K562 (cell line): Measurements from ENCODE around the gene ARL5C. TPM values are rescaled to one million over a fixed set of nuclear protein-coding genes. Genes with fewer than 3 reads are reported as not detected.

Experiments
- ATAC-seq: fragments of 200-7000 bp; cut with Tn5 transposase; 3 replicates; pipeline ENCODE4 v1.9.1; 2020; ENCODE audit warnings: moderate library complexity
- BruUV-seq: library from RNA; stranded (reverse); fragments of 400-500 nt; replicated peaks from 2 replicates; lab custom pipeline; 2021; lab: Mats Ljungman, UMichigan
- CTCF ChIA-PET: fragments of 300-600 bp; formaldehyde crosslinking; extraction: SDS; loops from one replicate; lab custom pipeline; 2021; ENCODE audit warnings: low intra/inter-chr PET ratio; lab: Yijun Ruan, JAX
- POLR2A ChIA-PET: fragments of 300-600, 350-650 bp; sonication (Branson Sonifier 250); formaldehyde crosslinking; extraction: SDS; loops from one replicate; lab custom pipeline; 2021; ENCODE audit warnings: antibody characterized with exemption, inconsistent platforms; lab: Yijun Ruan, JAX
- DNase-seq, 4 experiments: peaks; one replicate each; pipeline versions ENCODE4 v3.0.0 to v3.0.0-alpha.2; 2011 to 2018; ENCODE audit warnings: low spot score in 3 of 4, mixed read lengths in 3 of 4; ENCODE audit errors: extremely low read depth in 1 of 4
- FAIRE-seq: peaks from 2 replicates; lab custom pipeline; 2011; peaks lifted over from hg19 to GRCh38; lab: Jason Lieb, UNC
- H2AFZ ChIP-seq: 2 replicates; pipeline ENCODE4 v1.6.0; 2011; ENCODE audit warnings: low read depth, low read length, control low read depth, inconsistent platforms
- H3K27ac ChIP-seq: fragments of 200-600 bp; 3 replicates; pipeline ENCODE4 v1.8.0; 2011; ENCODE audit warnings: low read depth, mild to moderate bottlenecking, control low read depth, inconsistent platforms, low read length, moderate library complexity, mixed read lengths; ENCODE audit errors: extremely low read depth
- H3K27me3 ChIP-seq, 2 experiments: fragments of 300-600 bp in 1 of 2; 2 replicates in 1 of 2; 3 replicates in 1 of 2; pipeline versions ENCODE4 v1.6.0 to v1.8.0; 2011; ENCODE audit warnings: inconsistent platforms in 2 of 2, low read length in 2 of 2, mild to moderate bottlenecking in 1 of 2, mixed read lengths in 1 of 2, moderate library complexity in 1 of 2; ENCODE audit not compliant: control insufficient read depth in 2 of 2, insufficient read depth in 2 of 2
- H3K36me3 ChIP-seq: fragments of 300-600 bp; 3 replicates; pipeline ENCODE4 v1.8.0; 2011; ENCODE audit warnings: mild to moderate bottlenecking, low read length, inconsistent platforms; ENCODE audit not compliant: control insufficient read depth, insufficient read depth
- H3K4me1 ChIP-seq, 2 experiments: fragments of 200-600 bp in 1 of 2; replicated peaks in 1 of 2; 2 replicates in 1 of 2; 3 replicates in 1 of 2; pipeline versions ENCODE4 v1.5.1 to v1.8.0; 2011; ENCODE audit warnings: inconsistent platforms in 2 of 2, low read length in 2 of 2, mild to moderate bottlenecking in 1 of 2, mixed read lengths in 1 of 2, moderate library complexity in 1 of 2; ENCODE audit not compliant: control insufficient read depth in 2 of 2, insufficient read depth in 2 of 2
- H3K4me2 ChIP-seq: 2 replicates; pipeline ENCODE4 v1.6.1; 2011; ENCODE audit warnings: low read length, control low read depth, inconsistent platforms, mixed read lengths; ENCODE audit not compliant: insufficient read depth
- H3K4me3 ChIP-seq: fragments of 200-600 bp; sonication (generic), shearing (Covaris generic); 2 replicates; pipeline ENCODE4 v1.5.1; 2016; ENCODE audit warnings: control low read depth, inconsistent platforms
- H3K79me2 ChIP-seq: fragments of 200-600 bp; 3 replicates; pipeline ENCODE4 v1.8.0; 2011; ENCODE audit warnings: low read length, inconsistent platforms; ENCODE audit not compliant: control insufficient read depth, insufficient read depth
- H3K9ac ChIP-seq, 2 experiments: 2 replicates each; pipeline versions ENCODE4 v1.6.0 to v1.6.1; 2011; ENCODE audit warnings: low read depth in 2 of 2, low read length in 2 of 2, control low read depth in 1 of 2, inconsistent platforms in 1 of 2, mild to moderate bottlenecking in 1 of 2, mixed read lengths in 1 of 2; ENCODE audit not compliant: insufficient read depth in 1 of 2
- H3K9me1 ChIP-seq: one replicate; pipeline ENCODE4 v1.6.0; 2011; ENCODE audit warnings: inconsistent platforms, mild to moderate bottlenecking, low read length, moderate library complexity; ENCODE audit not compliant: control insufficient read depth, insufficient read depth
- H3K9me3 ChIP-seq: replicated peaks from 2 replicates; pipeline ENCODE4 v1.5.1; 2011; ENCODE audit warnings: low read depth, low read length, inconsistent platforms; ENCODE audit not compliant: control insufficient read depth, insufficient read depth
- H4K20me1 ChIP-seq: replicated peaks from 2 replicates; pipeline ENCODE4 v1.6.1; 2011; ENCODE audit warnings: low read length, inconsistent platforms, mixed read lengths; ENCODE audit not compliant: control insufficient read depth, insufficient read depth
- CHD1 ChIP-seq: fragments of 200-600 bp; sonication (generic); IDR thresholded peaks from one replicate; pipeline ENCODE4 v1.6.1; 2012; ENCODE audit warnings: mild to moderate bottlenecking, moderate library complexity, low read length, inconsistent platforms
- RBFOX2 ChIP-seq: fragments of 200-400 bp; formaldehyde crosslinking; IDR thresholded peaks from 2 replicates; pipeline ENCODE4 v1.6.1; 2017; ENCODE audit warnings: low read depth, mild to moderate bottlenecking, low read length, moderate library complexity
- ZKSCAN1 ChIP-seq: fragments of 150-350 bp; IDR thresholded peaks from 2 replicates; pipeline ENCODE4 v1.6.1; 2016; ENCODE audit warnings: low read depth, low read length
- WGBS: fragments of 100-300 bp; shearing (Covaris generic); methylation state at CpG from one replicate; pipeline ENCODE4 v1.1.6; 2016; ENCODE audit warnings: low coverage, mixed read lengths; ENCODE audit not compliant: insufficient coverage; ENCODE audit errors: missing lambda C conversion rate; 5-methylcytosine and 5-hydroxymethylcytosine counted together
- in situ Hi-C: fragments of 300-500 bp; cut with MboI; formaldehyde crosslinking; loops from 4 replicates; pipeline ENCODE4 v1.15.0; 2018; ENCODE audit warnings: inconsistent platforms, mixed read lengths
- intact Hi-C: fragments of 100-400 bp; cut with micrococcal nuclease; formaldehyde crosslinking; loops from 2 replicates; pipeline ENCODE4 v1.14.2; 2022
- polyA plus RNA-seq, 8 experiments: library from polyadenylated mRNA; depleted of rRNA in 4 of 8; stranded (reverse) in 5 of 8; unstranded in 3 of 8; fragments of >200 nt; fragmentation: Nextera tagmentation in 2 of 8; fragmentation: Illumina TruSeq in 1 of 8; extraction: Ambion mirVana in 2 of 8; extraction: Trizol in 1 of 8; gene quantifications; 2 replicates each; pipeline versions ENCODE4 v1.2.1 to v1.2.3, GENCODE V29; 2011 to 2014; ENCODE audit warnings: inconsistent platforms in 1 of 8, missing spikeins in 1 of 8
- total RNA-seq, 7 experiments: library from RNA; depleted of rRNA in 6 of 7; stranded (reverse); fragments of >200 nt in 6 of 7; fragmentation: Illumina TruSeq in 2 of 7; extraction: Trizol in 2 of 7; gene quantifications; 2 replicates each; pipeline versions ENCODE4 v1.2.1 to v1.2.3, GENCODE V29; 2011 to 2021; ENCODE audit warnings: low replicate concordance in 1 of 7

ARL5C gene
- total and polyA plus RNA-seq, 9 of the 15 experiments (the other 6 are each of a cell fraction or from before 2014, with no cell fraction given), result not detected

- no TSS peak for BruUV-seq
- Histone ChIP-seq H3K9ac (peak overlapping the region in 1 of 2 experiments; percentile 9; a peak in 1 of 4 replicates), H3K27me3 (no peaks in the 10 kb centered on the region), H3K9me3 (no peaks in the 10 kb centered on the region), H3K4me2 (no peak overlapping the region), H3K4me3 (no peak overlapping the region), H4K20me1 (no peaks in the 10 kb centered on the region), H3K36me3 (peaks cover 32% of the 10 kb centered on the region; the same call in 2 of the 3 replicates), H2AFZ (no peak overlapping the region), H3K9me1 (no peaks in the 10 kb centered on the region), H3K79me2 (peaks cover 18% of the 10 kb centered on the region; the same call in 2 of the 3 replicates), H3K27ac (no peak overlapping the region), H3K4me1 (peaks cover 26 to 44% of the 10 kb centered on the region in 2 experiments; a peak in 4 of 5 replicates)
- FAIRE-seq (no peak), ATAC-seq (no peak), DNase-seq (no peak)
- 70% methylated on average over 10 of the region's 10 CpGs for WGBS
- POLR2A ChIA-PET, result no interaction called here
- intact Hi-C loops, result no loop called here
- in situ Hi-C loops, result no loop called here
- TF ChIP-seq ZKSCAN1, result no peak
- no peak for TF ChIP-seq CHD1
- 0 out of 2 replicates have a peak, but pooled peaks have one; percentile 22 for TF ChIP-seq RBFOX2
- CTCF ChIA-PET, result interaction anchor here (0.7 kb wide), 1 partner anchor 38 kb away, joined by 3 read pairs; no protein-coding TSS in a partner anchor
Measured at GRCh38 chr17:39193346-39193745, 27.4 kb upstream of the ARL5C start.

- in situ Hi-C loops, result no loop called here
- CTCF ChIA-PET, result no interaction called here
- no TSS peak for BruUV-seq
Measured at GRCh38 chr17:39192901-39193300, 26.9 kb upstream of the ARL5C start.

More at GRCh38 chr17:39192901-39193300, 26.9 kb upstream of the ARL5C start:
- intact Hi-C loops, result no loop called here
- Histone ChIP-seq H3K27me3 (no peaks in the 10 kb centered on the region), H3K9me1 (no peaks in the 10 kb centered on the region)
- TF ChIP-seq ZKSCAN1 (no peak), RBFOX2 (0 out of 2 replicates have a peak, but pooled peaks have one; percentile 25)
- TF ChIP-seq, all 486 proteins: peak for 1
- Histone ChIP-seq H3K4me2 (no peak overlapping the region), H3K27ac (no peak overlapping the region), H3K9me3 (no peaks in the 10 kb centered on the region), H3K4me1 (peaks cover 21 to 41% of the 10 kb centered on the region in 2 experiments; a peak in 4 of 5 replicates), H3K36me3 (peaks cover 33% of the 10 kb centered on the region; the same call in 2 of the 3 replicates), H3K9ac (no peak overlapping the region), H3K4me3 (no peak overlapping the region), H2AFZ (no peak overlapping the region), H3K79me2 (peaks cover 18% of the 10 kb centered on the region; the same call in 2 of the 3 replicates), H4K20me1 (no peaks in the 10 kb centered on the region)
- FAIRE-seq (no peak), DNase-seq (no peak), ATAC-seq (no peak)
- 92% methylated on average over 7 of the region's 16 CpGs for WGBS
- POLR2A ChIA-PET, result interaction anchor here (0.6 kb wide), 1 partner anchor 12 kb away, joined by 4 read pairs; no protein-coding TSS in a partner anchor
